Natural killer cell (primary cell): ENCODE data around the gene ADIRF. TPM values are rescaled to one million over a fixed set of nuclear protein-coding genes. Genes with fewer than 3 reads are reported as not detected.
"Not testable (repeated sequence)": the region's sequence is repeated elsewhere in the genome, so short reads cannot be mapped to it uniquely, and the experiment has no call there.

Experiments
- ATAC-seq, 3 donors: fragments of 150-1000 bp in 2 of 3; fragments of 200-7000 bp in 1 of 3; cut with Tn5 transposase; 1 replicate in 1 of 3; 2 replicates in 2 of 3; pipeline ENCODE4 v1.10.0; 2021; ENCODE audit warnings: mild to moderate bottlenecking in 2 of 3, moderate library complexity in 2 of 3
- DNase-seq, 2 donors: peaks; one replicate each; pipeline versions ENCODE4 v3.0.0 to v3.0.0-alpha.2; 2013 to 2021; ENCODE audit warnings: mixed read lengths in 1 of 2
- H3K27ac ChIP-seq: one replicate; pipeline ENCODE4 v1.5.1; 2013; ENCODE audit warnings: mild to moderate bottlenecking, low read length
- H3K27me3 ChIP-seq: one replicate; pipeline ENCODE4 v1.6.1; 2013; ENCODE audit warnings: low read length; ENCODE audit not compliant: control insufficient read depth, insufficient read depth
- H3K36me3 ChIP-seq: one replicate; pipeline ENCODE4 v1.6.1; 2013; ENCODE audit warnings: low read length; ENCODE audit not compliant: control insufficient read depth, insufficient read depth
- H3K4me1 ChIP-seq: one replicate; pipeline ENCODE4 v1.6.1; 2013; ENCODE audit warnings: low read length; ENCODE audit not compliant: control insufficient read depth, insufficient read depth
- H3K4me3 ChIP-seq: one replicate; pipeline ENCODE4 v1.5.1; 2013; ENCODE audit warnings: low read length
- H3K9me3 ChIP-seq: one replicate; pipeline ENCODE4 v1.6.1; 2013; ENCODE audit warnings: low read length; ENCODE audit not compliant: control insufficient read depth, insufficient read depth
- H3K27ac Mint-ChIP-seq, 2 donors: one replicate each; pipeline ENCODE4 v1.8.0; 2022; ENCODE audit warnings: mild to moderate bottlenecking in 2 of 2, mixed read lengths in 2 of 2, moderate library complexity in 1 of 2
- H3K27me3 Mint-ChIP-seq, 2 donors: one replicate each; pipeline ENCODE4 v1.8.0; 2022; ENCODE audit warnings: low read depth in 2 of 2, mixed read lengths in 2 of 2
- H3K36me3 Mint-ChIP-seq: one replicate; pipeline ENCODE4 v1.8.0; 2022; ENCODE audit warnings: mixed read lengths
- H3K4me1 Mint-ChIP-seq, 2 donors: one replicate each; pipeline ENCODE4 v1.8.0; 2022; ENCODE audit warnings: mixed read lengths in 2 of 2
- H3K4me3 Mint-ChIP-seq: one replicate; pipeline ENCODE4 v1.8.0; 2022; ENCODE audit warnings: mild to moderate bottlenecking, moderate library complexity, mixed read lengths
- H3K9me3 Mint-ChIP-seq, 2 donors: one replicate each; pipeline ENCODE4 v1.8.0; 2022; ENCODE audit warnings: mixed read lengths in 2 of 2
- WGBS: methylation state at CpG from one replicate; pipeline ENCODE4 v1.1.7; 2013; ENCODE audit warnings: missing lambda C conversion rate; ENCODE audit not compliant: insufficient coverage; 5-methylcytosine and 5-hydroxymethylcytosine counted together
- intact Hi-C: fragments of 100-400 bp; cut with micrococcal nuclease; formaldehyde crosslinking; loops from one replicate; pipeline ENCODE4 v1.14.2; 2022
- total RNA-seq, 4 donors: library from RNA; stranded (reverse); fragments of 120-200 nt in 1 of 4; gene quantifications; one replicate each; pipeline versions ENCODE4 v1.2.3 to v1.2.4, GENCODE V29; 2013 to 2022

ADIRF gene
- total RNA-seq, 3 donors from 2014 or later (not counting 1 experiment from before 2014, with no cell fraction given) = not detected

- intact Hi-C loops, H3K27me3 Mint-ChIP-seq, H3K4me1 ChIP-seq, ATAC-seq, H3K36me3 ChIP-seq, H3K9me3 ChIP-seq, H3K36me3 Mint-ChIP-seq, H3K4me3 ChIP-seq, H3K4me1 Mint-ChIP-seq, H3K27ac ChIP-seq, H3K27ac Mint-ChIP-seq, H3K4me3 Mint-ChIP-seq, H3K27me3 ChIP-seq, H3K9me3 Mint-ChIP-seq, DNase-seq: not testable (repeated sequence)
- WGBS = 95% methylated on average over 9 of the region's 18 CpGs
Observed at GRCh38 chr10:87009134-87009696, 40.9 kb downstream of the ADIRF start.

GRCh38 chr10:87013528-87013927 is 45.2 kb downstream of the ADIRF start:
- H3K9me3 Mint-ChIP-seq, H3K36me3 Mint-ChIP-seq, H3K27ac Mint-ChIP-seq, H3K27me3 ChIP-seq, H3K27ac ChIP-seq, H3K4me3 Mint-ChIP-seq, H3K4me1 Mint-ChIP-seq, H3K4me1 ChIP-seq, intact Hi-C loops, H3K9me3 ChIP-seq, H3K27me3 Mint-ChIP-seq, DNase-seq, H3K4me3 ChIP-seq, ATAC-seq, H3K36me3 ChIP-seq: not testable (repeated sequence)
- no CpG with 5 or more reads among the region's 3 CpGs for WGBS

DNA sequence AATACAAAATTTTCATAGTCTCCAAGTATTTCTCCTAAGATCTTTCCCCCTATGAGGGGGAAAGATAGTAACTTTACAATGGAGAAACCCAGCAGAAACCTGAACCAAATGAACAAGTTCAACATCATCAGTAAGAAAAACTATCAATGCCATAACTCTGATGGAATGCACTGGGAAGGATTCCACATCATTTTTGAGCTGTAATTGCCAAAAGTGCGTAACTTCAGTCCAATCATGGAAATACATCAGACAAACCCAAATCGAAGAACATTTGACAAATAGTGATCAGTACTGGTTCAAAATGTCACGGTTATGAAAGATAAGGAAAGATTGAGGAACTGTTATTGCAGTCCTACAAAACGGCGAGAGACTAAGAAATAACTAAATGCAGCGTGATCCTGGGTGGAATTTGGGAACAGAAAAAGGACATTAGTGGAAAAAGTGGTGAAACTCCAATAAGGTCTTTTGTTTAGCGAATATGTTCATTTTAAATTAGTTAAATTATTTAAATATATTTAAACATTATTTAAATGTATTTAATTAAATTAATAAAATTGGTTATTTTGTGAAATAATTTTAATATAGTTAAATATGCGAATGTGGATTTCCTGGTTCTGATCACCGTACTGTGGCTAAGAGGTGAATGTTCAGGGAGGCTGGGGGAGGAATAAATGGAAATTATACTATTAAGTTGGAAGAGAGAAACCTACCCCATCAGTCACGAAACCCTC is 46.9 kb downstream of the ADIRF start:
- H3K4me1 Mint-ChIP-seq, H3K9me3 Mint-ChIP-seq, H3K27ac ChIP-seq, H3K36me3 ChIP-seq, DNase-seq, H3K27me3 ChIP-seq, H3K27ac Mint-ChIP-seq, H3K4me3 Mint-ChIP-seq, H3K4me3 ChIP-seq, intact Hi-C loops, H3K27me3 Mint-ChIP-seq, H3K4me1 ChIP-seq, H3K36me3 Mint-ChIP-seq, ATAC-seq, H3K9me3 ChIP-seq: not testable (repeated sequence)
- WGBS = 100% methylated on average over 1 of the region's 10 CpGs

- WGBS = 96% methylated on average over 6 of the region's 6 CpGs
Observed at GRCh38 chr10:87018127-87018526, 49.8 kb downstream of the ADIRF start.

DNA sequence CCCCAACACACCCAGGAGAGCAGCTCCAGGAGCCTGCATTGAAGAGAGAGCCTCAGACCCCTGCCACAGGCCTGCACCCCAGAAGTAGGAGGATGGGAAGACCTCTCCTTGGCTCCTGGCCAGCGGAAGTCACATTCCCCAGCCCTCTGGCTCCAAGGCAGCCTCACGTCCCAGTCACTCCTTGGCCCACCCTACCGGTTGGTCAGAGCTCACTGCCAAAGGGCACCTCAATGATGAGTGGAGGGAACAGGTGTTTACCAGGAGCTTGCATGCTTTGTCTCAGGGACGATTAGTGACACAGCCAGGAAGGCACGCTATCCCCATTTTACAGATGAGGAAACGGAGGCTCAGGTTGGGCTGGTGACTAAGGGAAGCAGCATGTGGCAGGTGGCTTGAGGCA is 50.8 kb downstream of the ADIRF start:
- intact Hi-C loops, H3K27me3 ChIP-seq, H3K27me3 Mint-ChIP-seq, H3K4me1 Mint-ChIP-seq, H3K27ac Mint-ChIP-seq, H3K4me1 ChIP-seq, ATAC-seq, H3K9me3 Mint-ChIP-seq, H3K9me3 ChIP-seq, H3K36me3 ChIP-seq, H3K4me3 ChIP-seq, H3K36me3 Mint-ChIP-seq, H3K27ac ChIP-seq, H3K4me3 Mint-ChIP-seq, DNase-seq: not testable (repeated sequence)
- WGBS = 92% methylated on average over 5 of the region's 6 CpGs

More at GRCh38 chr10:87018127-87018526, 49.8 kb downstream of the ADIRF start:
- ATAC-seq, H3K36me3 ChIP-seq, H3K4me3 ChIP-seq, H3K27me3 ChIP-seq, H3K4me1 Mint-ChIP-seq, intact Hi-C loops, H3K36me3 Mint-ChIP-seq, H3K9me3 ChIP-seq, H3K9me3 Mint-ChIP-seq, H3K27ac ChIP-seq, H3K4me1 ChIP-seq, DNase-seq, H3K27ac Mint-ChIP-seq, H3K4me3 Mint-ChIP-seq, H3K27me3 Mint-ChIP-seq: not testable (repeated sequence)

- H3K4me3 ChIP-seq, ATAC-seq, H3K36me3 Mint-ChIP-seq, H3K27ac Mint-ChIP-seq, H3K4me3 Mint-ChIP-seq, intact Hi-C loops, H3K36me3 ChIP-seq, H3K4me1 Mint-ChIP-seq, H3K9me3 ChIP-seq, H3K27ac ChIP-seq, H3K4me1 ChIP-seq, H3K9me3 Mint-ChIP-seq, H3K27me3 ChIP-seq, DNase-seq, H3K27me3 Mint-ChIP-seq: not testable (repeated sequence)
- WGBS = 91% methylated on average over 1 of the region's 1 CpG
Observed at GRCh38 chr10:87019504-87019903, 51.2 kb downstream of the ADIRF start.

GRCh38 chr10:87020056-87020455 is 51.8 kb downstream of the ADIRF start, which contains the start of gene FAM25A:
FAM25A (plus strand) TSS chr10:87020294; CDS start chr10:87020325, 31 bp downstream.
- H3K9me3 Mint-ChIP-seq, H3K27me3 ChIP-seq, H3K4me1 ChIP-seq, H3K4me3 ChIP-seq, H3K4me3 Mint-ChIP-seq, intact Hi-C loops, H3K27ac Mint-ChIP-seq, H3K27ac ChIP-seq, H3K4me1 Mint-ChIP-seq, H3K36me3 ChIP-seq, H3K36me3 Mint-ChIP-seq, ATAC-seq, DNase-seq, H3K27me3 Mint-ChIP-seq, H3K9me3 ChIP-seq: not testable (repeated sequence)
- WGBS = 94% methylated on average over 9 of the region's 9 CpGs
